Body of pancreas (tissue), 4 donors: ENCODE measurements around the gene KREMEN1. TPM values are rescaled to one million over a fixed set of nuclear protein-coding genes. Genes with fewer than 3 reads are reported as not detected.

Experiments used
- ATAC-seq: fragments of 150-250 bp; one replicate; pipeline ENCODE4 v1.9.1; 2016
- DNase-seq, 4 donors: peaks; one replicate each; pipeline ENCODE4 v3.0.0-alpha.2; 2019
- H3K27ac ChIP-seq, 4 donors: fragments of 200-600 bp; sonication (generic); 1 replicate in 3 of 4; 2 replicates in 1 of 4; pipeline versions ENCODE4 v1.5.1 to v1.6.1; 2016 to 2019; ENCODE audit warnings: mild to moderate bottlenecking in 1 of 4, mixed read lengths in 1 of 4, moderate library complexity in 1 of 4
- H3K27me3 ChIP-seq, 2 donors: fragments of 200-600 bp; sonication (generic); one replicate each; pipeline ENCODE4 v1.6.0; 2016; ENCODE audit warnings: mild to moderate bottlenecking in 1 of 2
- H3K36me3 ChIP-seq, 2 donors: fragments of 200-600 bp; sonication (generic); replicated peaks in 1 of 2; 2 replicates each; pipeline ENCODE4 v1.5.1; 2016; ENCODE audit warnings: low read depth in 2 of 2; ENCODE audit not compliant: insufficient read depth in 1 of 2
- H3K4me1 ChIP-seq: fragments of 200-600 bp; sonication (generic); one replicate; pipeline ENCODE4 v1.6.0; 2016
- H3K4me3 ChIP-seq, 2 donors: fragments of 200-600 bp; sonication (generic); 1 replicate in 1 of 2; 2 replicates in 1 of 2; pipeline ENCODE4 v1.5.1; 2016 to 2019
- H3K9me3 ChIP-seq, 3 donors: fragments of 200-600 bp; sonication (generic); 1 replicate in 2 of 3; 2 replicates in 1 of 3; pipeline ENCODE4 v1.5.1; 2016
- CTCF ChIP-seq, 7 experiments: fragments of 450-650 bp in 4 of 7; fragments of 200-600 bp in 3 of 7; sonication (generic) in 3 of 7; IDR thresholded peaks; one replicate each; pipeline ENCODE4 v1.5.1; 2016 to 2019; ENCODE audit warnings: antibody characterized with exemption in 7 of 7
- POLR2A ChIP-seq, 3 donors: fragments of 450-650 bp; IDR thresholded peaks; one replicate each; pipeline ENCODE4 v1.6.1; 2016; ENCODE audit warnings: antibody characterized with exemption in 3 of 3, mild to moderate bottlenecking in 2 of 3
- WGBS, 2 donors: methylation state at CpG; one replicate each; pipeline ENCODE4 v1.1.5; 2017; 5-methylcytosine and 5-hydroxymethylcytosine counted together
- intact Hi-C: fragments of 100-400 bp; cut with DNase I; formaldehyde crosslinking; loops from one replicate; pipeline ENCODE4 v1.15.1; 2023
- total RNA-seq, 2 donors: library from RNA; depleted of rRNA; stranded (reverse); fragments of >200 nt; gene quantifications; one replicate each; pipeline ENCODE4 v1.1.0, GENCODE V29; 2016

KREMEN1 gene
- total RNA-seq, 2 donors from 2014 or later = 6.6 to 7.3 TPM

- Histone ChIP-seq H3K4me3 (no peak overlapping the region), H3K4me1 (no peaks in the 10 kb centered on the region), H3K36me3 (no peaks in the 10 kb centered on the region), H3K27me3 (no peaks in the 10 kb centered on the region), H3K27ac (no peak overlapping the region), H3K9me3 (no peaks in the 10 kb centered on the region)
- no peak for ATAC-seq
- no peak for TF ChIP-seq POLR2A (IDR thresholded peaks at IDR 0.05)
- no peak for TF ChIP-seq CTCF (IDR thresholded peaks at IDR 0.05)
- 55 to 58% methylated on average over 2 of the region's 2 CpGs for WGBS, 2 donors
- DNase-seq = no peak
- intact Hi-C loops = no loop called here
Observed at GRCh38 chr22:29105468-29105867, 32.6 kb downstream of the KREMEN1 start.

GRCh38 chr22:29106839-29107238, 34.0 kb downstream of the KREMEN1 start:
- H3K4me1 ChIP-seq = no peaks in the 10 kb centered on the region
- ATAC-seq (no peak), DNase-seq (no peak)
- TF ChIP-seq POLR2A (IDR thresholded peaks at IDR 0.05) (no peak), CTCF (IDR thresholded peaks at IDR 0.05) (no peak)
- H3K36me3 ChIP-seq = no peaks in the 10 kb centered on the region
- intact Hi-C loops = no loop called here
- no peak overlapping the region for H3K4me3 ChIP-seq
- H3K27me3 ChIP-seq = no peaks in the 10 kb centered on the region
- no peak overlapping the region for H3K27ac ChIP-seq
- WGBS, 2 donors = 47 to 59% methylated on average over 4 of the region's 4 CpGs
- no peaks in the 10 kb centered on the region for H3K9me3 ChIP-seq

GRCh38 chr22:29108137-29108536, 35.3 kb downstream of the KREMEN1 start:
- intact Hi-C loops = no loop called here
- H3K4me1 ChIP-seq = no peaks in the 10 kb centered on the region

GRCh38 chr22:29109822-29110221, 37.0 kb downstream of the KREMEN1 start:
- WGBS, 2 donors = 67 to 70% methylated on average over 4 of the region's 4 CpGs
- Histone ChIP-seq H3K27me3 (no peaks in the 10 kb centered on the region), H3K4me3 (no peak overlapping the region), H3K36me3 (no peaks in the 10 kb centered on the region), H3K9me3 (no peaks in the 10 kb centered on the region), H3K4me1 (no peaks in the 10 kb centered on the region), H3K27ac (no peak overlapping the region)
- TF ChIP-seq POLR2A (IDR thresholded peaks at IDR 0.05) = no peak
- TF ChIP-seq CTCF (IDR thresholded peaks at IDR 0.05) = no peak
- ATAC-seq = no peak
- no peak for DNase-seq
- intact Hi-C loops = no loop called here

More at GRCh38 chr22:29108137-29108536, 35.3 kb downstream of the KREMEN1 start:
- DNase-seq (no peak), ATAC-seq (no peak)
- H3K27ac ChIP-seq = no peak overlapping the region
- no peak overlapping the region for H3K4me3 ChIP-seq
- no peaks in the 10 kb centered on the region for H3K9me3 ChIP-seq
- TF ChIP-seq POLR2A (IDR thresholded peaks at IDR 0.05) = no peak
- TF ChIP-seq CTCF (IDR thresholded peaks at IDR 0.05) = no peak
- no peaks in the 10 kb centered on the region for H3K36me3 ChIP-seq
- 98 to 100% methylated on average over 5 of the region's 5 CpGs for WGBS, 2 donors
- H3K27me3 ChIP-seq = no peaks in the 10 kb centered on the region

GRCh38 chr22:29110946-29111345, 38.1 kb downstream of the KREMEN1 start:
- H3K27me3 ChIP-seq = no peaks in the 10 kb centered on the region
- no peaks in the 10 kb centered on the region for H3K9me3 ChIP-seq
- WGBS, 2 donors = 93 to 94% methylated on average over 3 of the region's 3 CpGs
- intact Hi-C loops = no loop called here
- H3K27ac ChIP-seq = no peak overlapping the region
- no peak for TF ChIP-seq CTCF (IDR thresholded peaks at IDR 0.05)
- no peak for TF ChIP-seq POLR2A (IDR thresholded peaks at IDR 0.05)
- H3K4me3 ChIP-seq = no peak overlapping the region
- ATAC-seq (no peak), DNase-seq (no peak)
- no peaks in the 10 kb centered on the region for H3K4me1 ChIP-seq
- H3K36me3 ChIP-seq = no peaks in the 10 kb centered on the region
